COLO668 (cell line): ENCODE data around the gene CDCA7.
"Not testable (repeated sequence)": the region's sequence is repeated elsewhere in the genome, so short reads cannot be mapped to it uniquely, and the experiment has no call there.

ENCODE experiments used
- DNase-seq: peaks from one replicate; lab custom pipeline; 2025; ENCODE audit not compliant: unreplicated experiment; lab: John Stamatoyannopoulos, UW

CDCA7 gene

DNA sequence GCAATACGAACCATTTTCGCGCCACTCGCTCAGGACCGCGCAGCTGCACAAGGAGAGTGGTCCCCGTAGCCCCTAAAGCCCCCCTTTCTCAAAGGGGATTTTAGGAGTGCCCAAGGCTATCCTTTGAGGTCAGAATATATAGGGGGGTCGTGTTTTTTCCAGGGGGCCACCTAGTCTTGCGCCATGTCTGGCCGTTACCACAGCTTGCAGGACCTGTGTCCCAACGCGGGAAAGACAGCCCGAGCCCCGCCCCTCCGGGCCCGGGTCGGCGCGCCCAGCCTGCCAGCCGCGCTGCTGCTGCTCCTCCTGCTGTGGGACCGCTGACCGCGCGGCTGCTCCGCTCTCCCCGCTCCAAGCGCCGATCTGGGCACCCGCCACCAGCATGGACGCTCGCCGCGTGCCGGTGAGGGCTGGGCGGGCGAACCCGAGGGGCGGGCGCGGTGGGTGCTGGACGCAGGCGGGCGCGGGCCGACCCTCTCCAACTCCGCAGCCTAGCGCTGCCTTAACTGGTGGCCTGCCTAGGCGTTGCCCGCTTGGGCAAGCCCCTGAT lies at the start of gene CDCA7:
CDCA7 (plus strand) TSS at position 291 of the 550 bp plus-strand sequence; CDS start at position 383, 92 bp downstream.
- peak; percentile 86 for DNase-seq

DNA sequence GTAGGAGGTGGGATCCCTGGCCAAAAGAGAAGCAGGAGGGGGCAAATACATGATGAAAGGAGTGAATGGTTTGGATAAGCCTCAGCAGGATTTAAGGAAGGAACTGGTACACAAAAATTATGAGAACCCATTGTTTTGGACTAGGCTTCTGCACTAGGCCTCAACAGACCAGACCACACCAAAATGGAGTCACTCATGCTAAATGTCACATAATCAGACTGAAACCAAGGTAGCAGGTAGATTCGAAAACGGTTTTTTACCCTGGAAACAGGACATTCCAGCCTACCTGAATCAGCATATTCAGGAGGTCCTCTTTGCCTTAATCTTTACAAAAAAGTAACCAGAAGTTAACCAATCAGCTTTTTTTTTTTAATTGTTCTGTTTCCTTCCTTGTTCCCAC lies 49.4 kb upstream of the CDCA7 start:
- DNase-seq, result no peak

DNA sequence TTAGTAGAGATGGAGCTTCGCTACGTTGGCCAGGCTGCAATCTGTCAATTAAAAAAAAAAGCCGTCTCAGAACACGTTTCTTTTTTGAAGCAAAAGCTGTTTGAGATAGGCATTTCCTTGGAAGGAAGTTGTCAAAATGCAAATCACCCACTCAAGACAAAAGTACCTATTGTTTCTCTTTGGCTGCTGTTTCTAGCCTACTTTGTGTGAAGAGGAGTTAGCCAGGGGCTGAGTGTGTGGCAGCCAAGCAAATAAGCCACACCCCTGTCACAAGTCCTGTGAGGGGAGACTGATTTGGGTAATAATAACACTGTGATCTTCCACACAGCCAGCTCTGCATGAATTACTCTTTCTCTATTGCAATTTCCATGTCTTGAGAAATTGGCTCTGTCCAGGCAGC lies 47.4 kb upstream of the CDCA7 start:
- DNase-seq, result no peak

DNA sequence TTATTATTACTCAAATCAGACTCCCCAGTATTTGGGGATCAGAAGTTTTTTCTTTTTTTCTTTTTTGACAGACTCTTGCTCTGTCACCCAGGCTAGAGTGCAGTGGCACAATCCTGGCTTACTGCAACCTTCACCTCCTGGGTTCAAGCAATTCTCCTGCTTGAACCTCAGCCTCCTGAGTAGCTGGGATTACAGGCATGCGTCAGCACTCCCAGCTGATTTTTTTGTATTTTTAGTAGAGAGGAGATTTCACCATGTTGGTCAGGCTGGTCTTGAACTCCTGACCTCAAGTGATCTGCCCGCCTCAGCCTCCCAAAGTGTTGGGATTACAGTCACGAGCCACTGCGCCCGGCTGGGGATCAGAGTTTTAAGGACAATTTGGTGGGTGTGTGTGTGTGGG lies 45.3 kb upstream of the CDCA7 start:
- not testable (repeated sequence) for DNase-seq

DNA sequence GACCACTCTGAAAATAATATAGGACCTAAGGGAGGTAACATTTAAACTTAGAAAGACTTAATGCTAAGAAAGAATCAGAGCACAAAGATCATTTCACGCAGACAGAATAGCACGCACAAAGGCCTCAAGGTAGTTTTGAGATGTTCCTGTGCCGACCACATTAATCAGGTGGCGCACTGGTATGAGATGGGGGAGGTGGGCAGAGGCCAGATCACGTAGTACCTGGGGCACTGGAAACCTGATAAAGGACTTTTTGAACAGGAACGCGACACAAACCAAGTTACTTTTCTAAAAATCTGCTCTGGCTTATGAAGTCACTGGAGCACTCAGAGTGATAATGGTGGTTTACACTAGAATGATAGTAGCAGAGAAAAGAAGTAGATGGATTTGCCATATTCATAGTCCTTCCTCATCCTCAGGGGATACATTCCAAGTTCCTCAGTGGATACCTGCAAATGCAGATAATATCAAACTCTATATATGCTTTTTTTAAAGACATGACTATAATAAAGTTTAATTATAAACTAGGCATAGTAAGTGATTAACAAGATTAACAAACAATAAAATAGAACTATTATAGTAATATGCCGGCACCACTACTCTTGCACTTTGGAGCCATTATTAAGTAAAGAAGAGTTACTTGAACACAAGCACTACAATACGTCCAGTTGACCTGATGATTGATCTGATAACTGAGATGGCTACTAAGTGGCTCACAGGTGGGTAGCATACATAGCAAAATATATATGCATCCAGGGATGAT lies 42.6 kb upstream of the CDCA7 start:
- no peak for DNase-seq

DNA sequence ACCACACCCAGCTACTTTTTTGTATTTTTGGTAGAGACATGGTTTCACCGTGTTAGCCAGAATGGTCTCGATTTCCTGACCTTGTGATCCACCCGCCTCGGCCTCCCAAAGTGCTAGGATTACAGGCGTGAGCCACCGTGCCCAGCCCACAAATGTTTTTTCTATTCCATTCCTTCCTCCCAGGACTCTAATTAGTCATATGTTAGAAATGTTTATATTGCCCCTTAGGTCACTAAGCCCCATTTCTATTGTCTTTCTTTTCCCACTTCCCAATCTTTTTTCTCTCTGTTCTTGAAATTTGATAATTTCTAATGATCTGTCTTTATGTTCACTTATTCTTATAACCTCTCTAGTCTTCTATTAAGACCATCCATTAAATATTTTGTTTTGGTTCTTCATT lies 31.3 kb upstream of the CDCA7 start:
- DNase-seq, result no peak

DNA sequence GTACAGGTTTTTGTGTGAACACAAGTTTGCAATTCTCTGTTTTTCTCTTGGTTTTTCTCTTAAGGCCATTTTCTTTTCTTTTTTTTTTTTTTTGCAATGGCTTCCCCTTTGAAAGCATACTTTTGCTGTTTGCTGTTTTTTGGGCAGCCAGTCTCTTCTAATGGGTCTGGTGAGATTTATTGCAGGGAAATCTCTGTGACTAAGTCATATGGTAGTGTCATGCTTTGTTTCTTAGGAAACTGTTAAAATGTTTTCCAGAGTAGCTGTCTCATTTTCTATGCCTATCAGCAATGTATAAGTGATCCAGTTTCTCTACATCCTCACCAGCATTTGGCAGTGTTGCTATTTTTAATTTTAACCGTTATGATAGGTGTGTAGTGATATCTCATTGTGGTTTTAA lies 27.9 kb upstream of the CDCA7 start:
- DNase-seq, result no peak

DNA sequence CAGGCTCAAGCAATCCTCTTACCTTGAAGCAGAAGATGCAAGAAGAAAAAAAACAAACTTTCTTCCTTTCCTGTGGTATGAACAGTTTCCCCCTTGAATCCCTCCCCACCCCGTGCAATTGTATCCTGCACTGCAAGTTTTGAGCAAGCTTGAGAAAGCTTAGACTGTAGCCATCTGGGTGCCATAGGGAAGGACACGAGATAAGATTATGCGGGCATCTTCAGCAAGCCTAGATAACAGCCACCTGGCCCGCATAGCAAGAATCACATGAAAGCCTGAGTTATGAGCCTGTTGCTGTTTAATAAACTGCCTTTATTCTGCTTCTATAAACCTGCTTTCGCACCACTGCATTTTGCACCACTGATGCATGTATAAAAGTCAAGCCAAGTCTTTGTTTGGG lies 27.3 kb upstream of the CDCA7 start:
- no peak for DNase-seq

DNA sequence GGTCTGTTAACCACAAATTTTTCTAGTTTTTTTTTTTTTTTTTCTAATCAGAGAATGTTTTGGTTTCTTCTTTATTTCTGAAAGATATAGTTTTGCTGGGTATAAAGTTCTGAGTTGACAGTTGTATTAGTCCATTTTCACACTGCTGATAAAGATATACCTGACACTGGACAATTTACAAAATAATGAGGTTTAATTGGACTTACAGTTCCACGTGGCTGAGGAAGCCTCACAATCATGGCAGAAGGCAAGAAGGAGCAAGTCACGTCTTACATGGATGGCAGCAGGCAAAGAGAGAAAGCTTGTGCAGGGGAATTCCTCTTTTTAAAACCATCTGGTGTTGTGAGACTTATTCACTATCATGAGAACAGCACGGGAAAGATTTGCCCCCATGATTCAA lies 21.7 kb upstream of the CDCA7 start:
- DNase-seq, result not testable (repeated sequence)

DNA sequence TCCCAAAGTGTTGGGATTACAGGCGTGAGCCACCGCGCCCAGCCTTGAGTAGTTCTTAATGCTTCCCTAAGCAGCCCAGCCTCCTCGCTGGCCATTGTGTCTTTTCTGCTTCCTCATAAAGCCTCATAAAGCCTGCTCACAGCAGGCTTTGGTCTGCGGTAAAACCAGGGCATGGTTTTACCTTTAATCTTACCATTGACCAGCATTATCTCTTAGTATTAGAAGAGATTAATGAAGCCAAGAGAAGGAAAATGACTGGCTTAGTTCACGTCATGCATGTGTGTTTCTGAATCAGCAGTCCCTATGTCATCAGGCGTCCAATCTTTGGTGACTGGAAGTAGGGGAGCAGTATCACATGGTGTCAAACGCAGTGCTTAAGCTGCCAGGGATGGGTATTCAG lies 14.9 kb upstream of the CDCA7 start:
- no peak for DNase-seq

DNA sequence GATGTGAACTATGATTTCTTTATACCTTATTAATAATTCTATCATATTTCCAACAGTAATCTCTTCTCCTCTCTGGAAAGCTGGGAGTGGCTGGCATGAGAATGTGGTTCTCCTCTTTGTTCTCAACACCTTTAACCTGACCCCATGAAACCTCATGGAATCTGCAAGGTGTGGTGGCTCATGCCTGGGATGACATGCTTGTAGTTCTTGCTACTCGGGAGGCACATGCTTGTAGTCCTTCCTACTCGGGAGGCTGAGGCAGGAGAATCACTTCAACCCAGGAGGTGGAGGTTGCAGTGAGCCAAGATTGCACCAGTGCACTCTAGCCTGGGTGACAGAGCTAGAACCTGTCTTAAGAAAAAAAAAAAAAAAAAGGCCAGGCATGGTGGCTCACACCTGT lies 10.8 kb upstream of the CDCA7 start:
- DNase-seq, result no peak

DNA sequence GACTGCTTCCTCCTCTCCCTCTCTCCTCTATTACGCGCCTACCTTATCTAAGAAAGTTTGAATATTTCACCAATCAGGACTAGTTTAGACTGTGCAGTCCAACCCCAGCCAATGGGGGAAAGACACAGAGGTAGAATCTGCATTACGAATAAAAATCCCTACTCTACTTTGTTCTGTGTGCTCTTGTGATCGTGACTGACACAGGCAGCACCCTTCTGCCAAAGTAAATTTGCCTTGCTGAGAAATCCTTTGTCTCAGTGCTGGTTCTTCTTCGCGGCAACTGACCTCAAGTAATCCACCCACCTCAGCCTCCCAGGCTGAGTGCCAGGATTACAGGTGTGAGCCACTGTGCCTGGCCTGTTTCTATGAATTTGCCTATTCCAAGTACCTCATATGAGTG lies 8.6 kb upstream of the CDCA7 start:
- no peak for DNase-seq

DNA sequence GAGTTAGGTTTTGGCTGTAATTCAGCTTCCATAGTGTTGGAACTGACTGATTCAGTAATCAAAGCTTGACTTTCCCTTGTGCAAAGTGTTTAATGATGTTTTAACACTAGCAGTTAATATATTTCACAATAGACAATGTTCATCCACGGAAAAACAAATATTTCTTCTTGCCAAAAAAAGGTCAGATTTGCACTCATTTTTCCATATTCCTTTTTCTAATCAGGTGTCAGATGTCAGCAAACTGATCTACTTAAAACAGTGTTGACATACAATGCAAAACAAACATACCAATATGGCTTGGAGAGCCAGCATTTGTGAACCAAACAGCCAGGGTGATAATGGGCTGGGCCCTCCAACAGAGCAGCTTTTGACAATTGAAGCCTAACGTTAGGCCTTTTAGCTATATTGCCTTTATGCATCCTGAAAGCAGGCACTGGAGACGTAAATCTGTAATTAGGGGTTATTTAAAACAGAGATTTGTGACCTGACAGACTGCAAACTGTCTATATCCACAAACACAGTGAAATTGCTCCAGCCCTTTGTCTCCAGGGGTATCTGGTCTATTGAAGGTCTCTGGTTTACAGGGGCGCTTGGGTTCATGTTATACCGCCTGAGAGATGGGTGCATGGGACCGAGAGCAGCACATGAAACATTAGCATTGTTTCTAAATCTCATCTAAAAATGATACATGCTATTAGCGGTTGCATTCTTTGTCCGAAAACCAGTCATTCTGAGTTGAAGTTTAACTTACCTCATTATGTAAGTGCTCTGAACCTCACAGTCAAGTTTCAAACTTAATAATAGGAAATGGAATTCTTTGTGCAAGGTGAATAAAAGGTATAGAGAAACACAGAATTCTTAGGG lies 7.1 kb upstream of the CDCA7 start:
- DNase-seq, result peak; percentile 54

DNA sequence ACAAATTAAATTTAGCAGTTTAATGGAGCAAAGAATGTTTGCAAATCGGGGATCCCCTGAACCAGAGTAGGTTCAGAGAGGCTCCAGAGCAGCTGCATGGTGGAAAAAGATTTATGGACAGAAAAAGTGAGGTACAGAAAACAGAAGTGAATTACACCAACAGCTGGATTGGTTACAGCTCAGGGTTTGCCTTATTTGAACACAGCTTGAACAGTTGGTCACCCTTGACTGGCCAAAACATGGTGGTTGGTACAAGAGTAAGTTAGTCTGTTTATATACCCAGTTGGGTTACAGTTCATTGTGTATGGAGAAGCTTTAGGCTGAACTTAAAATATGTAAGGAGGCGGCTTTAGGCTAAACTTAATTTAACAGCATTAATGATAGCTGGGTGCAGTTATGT lies 5.4 kb upstream of the CDCA7 start:
- no peak for DNase-seq

DNA sequence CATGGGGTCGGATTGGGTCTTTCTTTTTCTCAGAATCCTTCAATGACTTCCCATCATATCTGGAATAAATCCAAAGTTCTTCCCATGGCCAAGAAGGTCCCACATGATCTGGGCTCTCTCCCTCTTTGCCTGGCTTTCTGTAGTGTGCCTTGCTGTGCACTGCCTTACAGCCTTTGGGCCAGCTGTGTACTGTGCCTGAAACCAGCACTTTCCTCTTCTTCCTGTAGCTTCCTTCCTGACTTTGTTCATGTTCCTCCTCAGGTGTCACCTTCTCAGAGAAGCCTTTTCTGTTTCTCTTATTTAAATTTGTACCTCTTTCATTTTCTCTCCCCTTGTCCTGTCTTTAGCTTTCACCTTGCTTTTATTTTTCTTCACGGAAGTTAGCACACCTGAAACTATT lies 4.3 kb upstream of the CDCA7 start:
- no peak for DNase-seq

DNA sequence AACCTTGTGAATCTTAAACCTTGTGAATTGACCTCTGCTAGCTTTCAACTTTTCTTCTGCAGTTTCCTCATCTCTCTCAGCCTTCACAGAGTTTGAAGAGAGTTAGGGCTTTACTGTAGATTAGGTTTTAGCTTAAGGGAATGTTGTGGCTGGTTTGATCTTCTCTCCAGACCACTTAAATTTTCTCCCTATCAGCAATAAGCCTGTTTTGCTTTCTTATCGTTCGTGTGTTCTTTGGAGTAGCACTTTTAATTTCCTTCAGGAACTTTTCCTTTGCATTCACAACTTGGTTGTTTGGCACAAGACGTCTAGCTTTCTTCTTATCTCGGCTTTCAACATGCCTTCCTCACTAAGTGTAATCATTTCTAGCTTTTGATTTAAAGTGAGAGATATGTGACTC lies 2.8 kb upstream of the CDCA7 start:
- DNase-seq, result no peak

DNA sequence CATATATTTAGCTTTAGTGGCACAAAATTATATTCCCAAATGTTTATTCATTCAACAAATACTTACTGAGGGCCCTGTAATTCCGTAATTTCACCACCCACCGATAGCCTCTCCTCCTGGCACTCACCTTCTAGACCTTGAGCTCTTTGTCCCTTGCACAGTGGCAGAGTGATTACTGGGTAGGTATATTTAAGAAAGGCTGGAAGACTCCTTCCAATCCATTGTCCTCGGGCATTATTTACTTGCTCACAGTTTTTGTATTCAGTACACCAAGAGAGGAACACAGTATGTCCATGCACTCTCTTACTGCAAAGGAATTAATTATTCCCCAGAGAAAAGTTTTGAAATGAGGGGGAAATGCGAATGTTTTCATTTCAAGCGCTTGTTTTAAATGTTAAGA lies 1.1 kb upstream of the CDCA7 start:
- DNase-seq, result no peak

DNA sequence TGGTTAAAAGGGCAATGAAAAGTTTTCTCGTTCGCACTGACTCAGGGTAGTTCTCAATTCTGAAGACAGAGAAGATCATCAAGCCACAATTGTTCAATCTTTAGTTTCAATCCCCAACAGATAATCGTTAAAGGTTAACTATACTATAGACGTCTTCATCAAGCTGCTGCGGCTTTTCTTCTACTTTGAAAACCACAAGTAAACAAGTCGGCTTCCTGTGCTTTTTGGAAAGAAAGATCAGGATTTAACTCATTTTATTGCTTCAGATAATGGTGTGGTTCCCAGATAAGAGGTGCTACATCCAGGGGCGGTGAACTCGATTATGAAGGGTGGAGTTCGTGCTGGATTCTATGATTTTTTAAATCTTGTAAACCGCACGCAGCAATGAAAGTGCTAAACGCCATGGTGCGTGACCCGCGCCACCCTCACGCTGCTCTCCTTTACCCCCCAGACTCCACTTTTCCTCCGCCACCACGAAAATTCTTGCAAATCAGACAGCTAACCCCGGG lies 545 bp upstream of the CDCA7 start:
- DNase-seq, result no peak

DNA sequence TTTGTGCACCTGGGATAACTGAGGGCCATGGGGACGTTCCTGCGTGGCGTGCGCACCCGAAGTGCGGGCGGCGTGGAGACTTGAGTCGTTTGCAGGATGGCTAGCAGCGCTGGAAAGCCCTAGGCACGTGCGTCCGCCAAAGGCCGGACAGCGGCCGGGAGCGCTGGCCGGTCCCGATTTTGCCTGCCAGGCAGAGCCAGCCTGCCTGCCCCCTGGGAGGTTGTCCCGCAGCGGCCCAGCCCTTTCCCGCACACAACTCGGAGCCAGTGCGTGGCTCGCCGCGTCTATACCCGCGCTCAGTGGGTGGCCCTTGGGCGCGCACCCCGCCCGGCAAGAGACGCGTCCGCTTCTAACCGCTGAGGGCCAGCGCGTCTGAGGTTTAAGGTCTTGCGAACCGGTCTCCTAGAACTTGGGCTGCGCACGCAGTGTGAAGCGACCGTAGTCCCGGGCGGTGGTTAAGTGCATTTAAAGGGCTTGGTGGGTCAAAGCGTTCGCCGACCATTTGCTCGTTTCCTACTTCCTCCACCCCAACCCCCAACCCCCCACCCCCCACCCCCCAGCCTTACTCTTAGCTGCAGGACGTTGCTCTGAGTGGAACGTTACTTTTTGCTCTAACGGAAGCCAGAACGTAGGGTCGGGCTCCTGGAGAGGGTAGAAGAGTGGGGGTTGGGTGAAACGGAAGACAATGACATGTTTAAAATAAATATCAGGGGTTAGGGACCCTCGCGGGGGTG lies 627 bp downstream of the CDCA7 start:
- peak; percentile 64 for DNase-seq

DNA sequence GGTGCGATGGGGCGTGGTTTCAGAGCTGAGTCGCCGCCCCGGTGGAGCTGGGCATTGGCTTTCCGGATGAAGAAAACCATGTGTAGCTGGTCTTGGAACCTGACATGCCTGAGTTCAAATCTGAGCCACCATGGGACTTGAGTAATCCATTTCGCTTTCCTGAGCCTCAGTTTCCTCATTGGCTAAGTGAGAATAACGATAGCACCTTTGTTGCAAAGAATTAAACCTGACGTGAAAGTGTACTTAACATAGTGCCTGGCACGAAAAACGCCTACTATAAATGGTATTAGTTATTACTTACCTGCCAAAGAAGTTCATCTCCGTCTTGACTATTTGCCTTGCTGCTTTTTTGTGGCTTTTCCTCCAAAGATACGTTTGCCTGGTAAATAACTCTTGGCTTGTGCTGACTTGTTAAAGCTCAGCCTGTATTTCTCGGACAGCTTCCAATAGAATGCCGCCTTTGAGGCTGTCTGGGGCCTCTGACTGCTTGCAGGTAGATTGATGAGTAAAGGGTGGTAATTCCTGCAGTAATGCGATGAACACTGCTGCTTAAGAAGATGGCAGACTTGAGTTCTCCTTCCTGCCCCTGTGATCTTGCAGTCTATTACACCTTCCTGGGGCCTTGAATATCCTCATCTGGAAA lies 1.3 kb downstream of the CDCA7 start:
- DNase-seq, result peak; percentile 22

DNA sequence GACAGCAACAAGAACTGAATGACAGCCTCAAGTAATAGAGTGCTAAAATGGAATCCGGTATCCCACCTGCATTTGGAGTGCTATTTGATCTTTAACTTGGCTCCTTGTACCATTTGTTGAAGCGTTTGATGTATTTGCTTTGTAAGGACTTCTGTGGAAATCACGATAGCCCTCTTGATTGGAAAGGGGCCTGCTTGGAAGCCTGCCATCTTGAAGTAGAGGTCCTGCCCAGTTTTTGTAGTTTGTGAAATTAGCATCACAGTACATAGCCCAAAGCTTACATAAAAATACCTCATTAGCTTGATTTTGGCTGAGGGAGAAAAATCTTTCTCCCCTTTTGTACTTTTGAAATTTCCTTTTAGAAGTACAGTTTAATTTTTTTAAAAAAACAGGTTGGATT lies 2.7 kb downstream of the CDCA7 start:
- no peak for DNase-seq
